HFF-Myc (cell line): Measurements from ENCODE around the gene PLGRKT.

ENCODE experiments used
- DNase-seq: peaks from one replicate; pipeline ENCODE4 v3.0.0-alpha.2; 2011; ENCODE audit warnings: low read depth; ENCODE audit errors: extremely low read depth
- H3K4me3 ChIP-seq: replicated peaks from 2 replicates; pipeline ENCODE4 v1.5.1; 2011; ENCODE audit warnings: low read depth, mild to moderate bottlenecking, control low read depth, low read length
- TF ChIP-seq, protein P1 (sequence below): IDR thresholded peaks from 2 replicates; pipeline ENCODE4 v1.5.1; 2012; ENCODE audit warnings: mild to moderate bottlenecking, low read depth, low read length, control low read depth; ENCODE audit errors: missing control alignments

Gene PLGRKT

DNA sequence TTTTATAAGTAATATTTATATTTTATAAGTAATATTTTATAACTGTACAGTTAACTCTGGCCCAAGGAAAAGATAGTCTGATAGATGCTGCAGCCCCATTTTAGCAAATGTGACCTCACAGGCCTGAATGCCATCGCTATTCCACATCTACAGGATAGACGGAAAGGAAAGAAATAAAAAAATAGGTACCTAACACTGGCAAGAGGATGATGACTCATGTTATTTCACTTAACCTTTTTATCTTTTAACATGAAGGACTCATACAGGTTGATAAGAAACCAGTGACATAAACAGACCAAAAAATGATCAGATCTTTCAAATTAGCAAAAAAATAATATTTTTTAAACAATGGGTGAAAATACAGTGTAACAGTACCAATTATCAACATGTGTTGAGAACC, 15.3 kb upstream of the PLGRKT start:
- no peak overlapping the region for H3K4me3 ChIP-seq
- TF ChIP-seq, protein P1, sequence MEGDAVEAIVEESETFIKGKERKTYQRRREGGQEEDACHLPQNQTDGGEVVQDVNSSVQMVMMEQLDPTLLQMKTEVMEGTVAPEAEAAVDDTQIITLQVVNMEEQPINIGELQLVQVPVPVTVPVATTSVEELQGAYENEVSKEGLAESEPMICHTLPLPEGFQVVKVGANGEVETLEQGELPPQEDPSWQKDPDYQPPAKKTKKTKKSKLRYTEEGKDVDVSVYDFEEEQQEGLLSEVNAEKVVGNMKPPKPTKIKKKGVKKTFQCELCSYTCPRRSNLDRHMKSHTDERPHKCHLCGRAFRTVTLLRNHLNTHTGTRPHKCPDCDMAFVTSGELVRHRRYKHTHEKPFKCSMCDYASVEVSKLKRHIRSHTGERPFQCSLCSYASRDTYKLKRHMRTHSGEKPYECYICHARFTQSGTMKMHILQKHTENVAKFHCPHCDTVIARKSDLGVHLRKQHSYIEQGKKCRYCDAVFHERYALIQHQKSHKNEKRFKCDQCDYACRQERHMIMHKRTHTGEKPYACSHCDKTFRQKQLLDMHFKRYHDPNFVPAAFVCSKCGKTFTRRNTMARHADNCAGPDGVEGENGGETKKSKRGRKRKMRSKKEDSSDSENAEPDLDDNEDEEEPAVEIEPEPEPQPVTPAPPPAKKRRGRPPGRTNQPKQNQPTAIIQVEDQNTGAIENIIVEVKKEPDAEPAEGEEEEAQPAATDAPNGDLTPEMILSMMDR, result no peak
- no peak for DNase-seq

DNA sequence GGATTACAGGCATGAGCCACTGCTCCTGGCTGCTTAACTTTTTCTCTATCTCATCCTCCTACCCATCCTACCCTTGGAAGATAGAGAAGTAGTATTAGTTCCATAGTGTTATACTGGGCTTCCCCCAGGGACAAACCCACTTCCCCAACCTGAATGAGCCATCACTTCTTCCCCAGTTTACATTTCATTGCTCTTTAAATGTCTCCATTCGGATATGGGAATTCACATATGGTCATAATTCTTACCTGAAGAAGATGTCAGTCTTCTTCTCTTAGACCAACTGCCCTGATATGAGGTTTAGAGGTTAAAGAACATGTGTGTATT, 14.5 kb upstream of the PLGRKT start:
- TF ChIP-seq, protein P1, result no peak
- no peak overlapping the region for H3K4me3 ChIP-seq
- DNase-seq, result no peak

DNA sequence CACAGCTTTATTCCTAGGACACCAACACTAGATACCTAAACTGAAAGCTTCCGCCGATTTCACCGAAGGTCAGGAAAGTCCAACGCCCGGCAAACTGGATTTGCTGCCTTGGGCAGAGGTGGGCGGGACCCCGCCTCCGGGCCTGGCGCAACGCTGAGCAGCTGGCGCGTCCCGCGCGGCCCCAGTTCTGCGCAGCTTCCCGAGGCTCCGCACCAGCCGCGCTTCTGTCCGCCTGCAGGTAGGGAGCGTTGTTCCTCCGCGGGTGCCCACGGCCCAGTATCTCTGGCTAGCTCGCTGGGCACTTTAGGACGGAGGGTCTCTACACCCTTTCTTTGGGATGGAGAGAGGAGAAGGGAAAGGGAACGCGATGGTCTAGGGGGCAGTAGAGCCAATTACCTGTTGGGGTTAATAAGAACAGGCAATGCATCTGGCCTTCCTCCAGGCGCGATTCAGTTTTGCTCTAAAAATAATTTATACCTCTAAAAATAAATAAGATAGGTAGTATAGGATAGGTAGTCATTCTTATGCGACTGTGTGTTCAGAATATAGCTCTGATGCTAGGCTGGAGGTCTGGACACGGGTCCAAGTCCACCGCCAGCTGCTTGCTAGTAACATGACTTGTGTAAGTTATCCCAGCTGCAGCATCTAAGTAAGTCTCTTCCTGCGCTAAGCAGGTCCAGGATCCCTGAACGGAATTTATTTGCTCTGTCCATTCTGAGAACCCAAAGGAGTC, 12.8 kb upstream of the PLGRKT start, which contains the start of gene CD274:
Gene CD274 (plus strand): TSS at position 184 of the 733 bp plus-strand sequence. CDS start 5,572 bp downstream, outside the sequence.
- DNase-seq, result peak; percentile 54
- TF ChIP-seq, protein P1, result peak; percentile 71
- H3K4me3 ChIP-seq, result peak within 1 kb of the TSS; percentile 45

DNA sequence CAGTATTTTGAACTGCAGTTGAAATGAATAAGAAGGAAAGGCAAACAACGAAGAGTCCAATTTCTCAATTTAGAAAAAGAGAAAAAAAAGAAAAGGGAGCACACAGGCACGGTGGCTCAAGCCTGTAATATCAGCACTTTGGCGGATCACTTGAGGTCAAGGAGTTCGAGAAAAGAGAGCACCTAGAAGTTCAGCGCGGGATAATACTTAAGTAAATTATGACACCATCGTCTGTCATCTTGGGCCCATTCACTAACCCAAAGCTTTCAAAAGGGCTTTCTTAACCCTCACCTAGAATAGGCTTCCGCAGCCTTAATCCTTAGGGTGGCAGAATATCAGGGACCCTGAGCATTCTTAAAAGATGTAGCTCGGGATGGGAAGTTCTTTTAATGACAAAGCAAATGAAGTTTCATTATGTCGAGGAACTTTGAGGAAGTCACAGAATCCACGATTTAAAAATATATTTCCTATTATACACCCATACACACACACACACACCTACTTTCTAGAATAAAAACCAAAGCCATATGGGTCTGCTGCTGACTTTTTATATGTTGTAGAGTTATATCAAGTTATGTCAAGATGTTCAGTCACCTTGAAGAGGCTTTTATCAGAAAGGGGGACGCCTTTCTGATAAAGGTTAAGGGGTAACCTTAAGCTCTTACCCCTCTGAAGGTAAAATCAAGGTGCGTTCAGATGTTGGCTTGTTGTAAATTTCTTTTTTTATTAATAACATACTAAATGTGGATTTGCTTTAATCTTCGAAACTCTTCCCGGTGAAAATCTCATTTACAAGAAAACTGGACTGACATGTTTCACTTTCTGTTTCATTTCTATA, 12.0 kb upstream of the PLGRKT start:
- TF ChIP-seq, protein P1, result no peak
- H3K4me3 ChIP-seq, result peak overlapping the region; percentile 45
- DNase-seq, result no peak

DNA sequence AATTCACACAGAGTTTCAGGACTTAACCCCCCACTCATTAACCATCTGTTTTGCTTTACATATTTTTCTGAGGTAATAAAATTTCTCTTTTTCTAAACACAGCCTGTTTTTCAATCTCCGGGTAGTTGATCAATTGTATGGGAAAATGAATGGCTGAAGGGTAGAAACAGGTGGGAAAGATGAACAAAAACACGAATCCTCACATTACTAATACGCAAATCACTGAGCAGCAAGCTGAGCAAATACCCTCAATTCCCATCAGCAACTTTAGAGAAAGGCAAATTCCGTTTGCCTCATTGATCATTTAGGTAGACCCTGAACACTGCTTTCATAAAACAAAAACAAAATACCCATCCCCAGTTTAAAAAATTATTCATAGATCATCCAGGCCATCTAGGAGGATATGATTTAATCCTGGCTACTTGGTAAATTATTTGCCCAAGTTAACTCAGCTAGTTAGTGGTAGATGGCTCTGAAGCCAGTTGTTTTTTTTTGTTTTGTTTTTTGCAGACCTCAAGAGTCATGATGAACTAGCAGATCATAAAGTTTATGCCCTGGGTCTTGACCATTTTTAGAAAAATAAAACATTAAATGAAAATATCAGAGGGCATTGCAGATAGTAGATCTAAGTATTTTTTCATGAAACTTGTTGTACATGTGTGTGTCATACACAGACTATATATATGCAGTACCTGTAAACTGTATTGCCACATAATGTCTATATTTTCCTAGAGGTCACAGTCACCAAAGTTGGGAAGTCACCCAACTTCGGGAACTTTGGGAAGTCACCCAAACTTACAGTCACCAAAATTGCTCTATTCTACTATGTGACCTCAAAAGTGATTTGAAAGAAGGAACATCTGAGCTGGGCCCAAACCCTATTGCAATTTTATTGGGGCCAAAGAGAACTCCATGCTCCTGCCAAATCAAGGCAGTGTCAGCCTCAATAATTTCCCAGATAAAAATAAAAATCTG, 11.0 kb upstream of the PLGRKT start:
- no peak overlapping the region for H3K4me3 ChIP-seq
- no peak for DNase-seq
- TF ChIP-seq, protein P1, result no peak

DNA sequence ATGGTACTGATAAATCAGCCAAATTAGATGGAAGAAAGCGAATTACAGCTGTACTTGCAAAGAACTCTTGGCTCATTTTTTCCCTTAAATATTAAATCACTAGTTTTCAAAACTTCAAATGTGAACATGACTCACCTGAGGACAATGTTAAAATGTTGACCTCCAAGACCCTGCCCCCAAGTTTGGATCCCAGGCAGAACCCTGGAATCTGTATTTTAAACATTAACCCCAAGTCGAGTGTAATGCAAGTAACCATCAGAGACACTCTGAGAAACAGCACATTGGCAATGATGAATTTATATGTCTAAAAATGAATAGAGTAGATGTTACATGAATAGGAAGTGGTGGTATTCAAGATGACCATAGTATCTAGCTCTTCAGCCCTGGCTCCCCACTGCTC, 10.3 kb upstream of the PLGRKT start:
- TF ChIP-seq, protein P1, result no peak

More for the DNA sequence above, 10.3 kb upstream of the PLGRKT start:
- DNase-seq, result no peak
- no peak overlapping the region for H3K4me3 ChIP-seq
